ENCODE data around the gene INPP5A. TPM values are rescaled to one million over a fixed set of nuclear protein-coding genes. Genes with fewer than 3 reads are reported as not detected.
A peak's percentile ranks its signal among the peaks of the same experiment; 100 is the strongest.

Gene INPP5A
- total RNA-seq, 6 experiments from 2014 or later, result 58.9 to 64.6 (median 63.8) TPM

DNA sequence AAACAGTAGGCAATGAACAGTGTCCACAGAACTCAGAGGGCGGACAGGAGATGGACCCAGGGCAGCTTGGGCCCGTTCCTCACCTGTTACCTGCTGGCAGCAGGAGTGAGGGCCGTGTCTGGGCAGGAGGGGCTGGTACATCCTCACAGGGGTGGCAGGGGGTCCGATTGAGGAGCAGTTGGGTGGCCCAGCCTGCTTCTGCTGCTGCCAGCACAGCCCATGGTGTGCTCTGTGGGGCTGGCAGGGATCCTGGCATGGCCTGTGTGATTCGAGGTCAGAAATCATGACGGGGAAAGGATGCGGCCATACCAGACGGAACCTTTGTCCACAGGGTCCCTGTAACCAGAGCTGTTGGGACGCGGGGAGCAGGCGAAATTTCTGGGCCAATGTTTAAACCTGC lies 49.6 kb downstream of the INPP5A start:
- no peak for TF ChIP-seq CTCF (IDR thresholded peaks at IDR 0.05)
- DNase-seq, result no peak
- no peaks in the 10 kb centered on the region for H3K9me3 Mint-ChIP-seq
- peak overlapping the region; percentile 67 for H3K27ac Mint-ChIP-seq
- H3K27me3 Mint-ChIP-seq (ENCODE audit: insufficient read depth), result no peaks in the 10 kb centered on the region
- peaks cover 20% of the 10 kb centered on the region for H3K36me3 Mint-ChIP-seq (ENCODE audit: low read depth)
- H3K4me3 Mint-ChIP-seq, result no peak overlapping the region
- peaks cover 65% of the 10 kb centered on the region for H3K4me1 Mint-ChIP-seq (ENCODE audit: low read depth)

DNA sequence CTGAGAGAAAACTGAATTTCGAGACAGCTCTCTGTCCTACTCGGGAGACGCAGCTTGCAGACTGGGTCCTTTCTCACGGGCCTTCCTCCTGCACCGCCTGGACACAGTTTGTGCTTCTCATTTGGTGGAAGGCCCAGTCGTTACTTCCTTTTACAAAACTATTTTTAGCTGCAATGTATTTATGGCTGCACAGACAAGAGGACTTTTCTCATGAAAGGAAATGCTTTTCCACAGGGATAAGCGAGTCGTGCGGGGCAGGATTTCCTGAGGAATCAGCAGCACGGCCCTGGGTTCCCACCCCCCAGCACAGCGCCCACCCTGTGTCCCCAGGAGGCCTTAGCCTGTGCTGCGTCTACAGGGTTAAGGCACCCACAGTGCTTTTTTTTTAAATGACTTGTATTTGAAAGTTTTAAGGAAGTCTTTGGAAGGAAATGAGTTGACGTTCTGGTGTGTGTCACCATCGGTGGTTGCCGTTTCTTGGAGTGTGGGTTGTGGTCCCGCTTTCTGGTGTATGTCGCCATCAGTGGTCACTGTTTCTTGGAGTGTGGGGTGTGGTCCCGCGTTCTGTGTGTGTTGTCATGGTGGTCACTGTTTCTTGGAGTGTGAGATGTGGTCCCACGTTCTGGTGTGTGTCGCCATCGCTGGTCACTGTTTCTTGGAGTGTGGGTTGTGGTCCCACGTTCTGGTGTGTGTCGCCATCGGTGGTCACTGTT lies 50.9 kb downstream of the INPP5A start:
- H3K4me1 Mint-ChIP-seq (ENCODE audit: low read depth), result peaks cover 64% of the 10 kb centered on the region
- no peak for TF ChIP-seq CTCF (IDR thresholded peaks at IDR 0.05)
- peak overlapping the region; percentile 80 for H3K4me3 Mint-ChIP-seq
- no peak for DNase-seq
- no peaks in the 10 kb centered on the region for H3K9me3 Mint-ChIP-seq
- peak overlapping the region; percentile 95 for H3K27ac Mint-ChIP-seq
- H3K27me3 Mint-ChIP-seq (ENCODE audit: insufficient read depth), result no peaks in the 10 kb centered on the region; the same call in 1 of the 2 replicates
- H3K36me3 Mint-ChIP-seq (ENCODE audit: low read depth), result peaks cover 20% of the 10 kb centered on the region

DNA sequence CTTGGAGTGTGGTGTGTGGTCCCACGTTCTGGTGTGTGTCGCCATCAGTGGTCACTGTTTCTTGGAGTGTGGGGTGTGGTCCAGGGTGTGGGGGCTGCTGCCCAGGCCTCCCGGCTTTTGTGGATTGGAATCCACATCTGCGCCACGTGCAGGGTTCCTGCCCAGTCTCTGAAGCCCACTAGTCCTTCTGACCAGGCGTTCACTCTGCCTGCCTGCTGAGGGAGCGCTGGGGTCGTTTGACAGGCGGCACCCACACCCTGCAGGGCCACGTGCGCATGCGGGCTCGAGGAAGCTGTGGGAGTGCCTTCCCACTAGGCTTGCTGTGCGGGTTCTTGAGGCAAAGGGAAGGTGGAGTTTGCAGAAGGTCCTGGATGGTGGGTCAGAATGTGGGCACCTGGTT lies 51.4 kb downstream of the INPP5A start:
- Mint-ChIP-seq H3K4me1 (ENCODE audit: low read depth) (peaks cover 68% of the 10 kb centered on the region), H3K27ac (peak overlapping the region; percentile 95), H3K4me3 (peak overlapping the region; percentile 80), H3K27me3 (ENCODE audit: insufficient read depth) (no peaks in the 10 kb centered on the region; the same call in 1 of the 2 replicates), H3K36me3 (ENCODE audit: low read depth) (peaks cover 20% of the 10 kb centered on the region), H3K9me3 (no peaks in the 10 kb centered on the region)
- TF ChIP-seq CTCF (IDR thresholded peaks at IDR 0.05), result no peak
- DNase-seq, result no peak

- peaks cover 74% of the 10 kb centered on the region for H3K4me1 Mint-ChIP-seq (ENCODE audit: low read depth)
- no peak overlapping the region for H3K4me3 Mint-ChIP-seq
- peaks cover 20% of the 10 kb centered on the region for H3K36me3 Mint-ChIP-seq (ENCODE audit: low read depth)
- no peaks in the 10 kb centered on the region for H3K9me3 Mint-ChIP-seq
- H3K27me3 Mint-ChIP-seq (ENCODE audit: insufficient read depth), result peaks cover 2% of the 10 kb centered on the region
- no peak for DNase-seq
- no peak for TF ChIP-seq CTCF (IDR thresholded peaks at IDR 0.05)
- H3K27ac Mint-ChIP-seq, result peak overlapping the region; percentile 18; the same call in 1 of the 2 replicates
Observed at GRCh38 chr10:132589681-132590080, 52.1 kb downstream of the INPP5A start.

- Mint-ChIP-seq H3K4me1 (ENCODE audit: low read depth) (peaks cover 75% of the 10 kb centered on the region), H3K4me3 (peak overlapping the region; percentile 63; the same call in 1 of the 2 replicates)
Observed at GRCh38 chr10:132590094-132590751, 52.6 kb downstream of the INPP5A start.

More at GRCh38 chr10:132590094-132590751, 52.6 kb downstream of the INPP5A start:
- Mint-ChIP-seq H3K9me3 (no peaks in the 10 kb centered on the region), H3K27ac (peak overlapping the region; percentile 49; the same call in 1 of the 2 replicates), H3K27me3 (ENCODE audit: insufficient read depth) (peaks cover 2% of the 10 kb centered on the region), H3K36me3 (ENCODE audit: low read depth) (peaks cover 20% of the 10 kb centered on the region)
- no peak for DNase-seq
- TF ChIP-seq CTCF (IDR thresholded peaks at IDR 0.05), result no peak
